ENCODE results near the gene PYGB.
"Not testable (repeated sequence)": the region's sequence is repeated elsewhere in the genome, so short reads cannot be mapped to it uniquely, and the experiment has no call there.

PYGB gene

GRCh38 chr20:25308671-25309394, 60.9 kb downstream of the PYGB start:
- in situ Hi-C loops (cut with MboI; ENCODE audit: low sequenced_read_pairs): loop anchor here (10.0 kb wide), 1 partner anchor 86 kb away; the partner anchor contains the start of gene ABHD12

GRCh38 chr20:25309395-25310267, 61.7 kb downstream of the PYGB start:
- in situ Hi-C loops (cut with MboI; ENCODE audit: low sequenced_read_pairs): loop anchor here (10.0 kb wide), 1 partner anchor 85 kb away; the partner anchor contains the start of gene ABHD12

GRCh38 chr20:25310268-25310920, 62.5 kb downstream of the PYGB start:
- in situ Hi-C loops (cut with MboI; ENCODE audit: low sequenced_read_pairs): no loop called here

DNA sequence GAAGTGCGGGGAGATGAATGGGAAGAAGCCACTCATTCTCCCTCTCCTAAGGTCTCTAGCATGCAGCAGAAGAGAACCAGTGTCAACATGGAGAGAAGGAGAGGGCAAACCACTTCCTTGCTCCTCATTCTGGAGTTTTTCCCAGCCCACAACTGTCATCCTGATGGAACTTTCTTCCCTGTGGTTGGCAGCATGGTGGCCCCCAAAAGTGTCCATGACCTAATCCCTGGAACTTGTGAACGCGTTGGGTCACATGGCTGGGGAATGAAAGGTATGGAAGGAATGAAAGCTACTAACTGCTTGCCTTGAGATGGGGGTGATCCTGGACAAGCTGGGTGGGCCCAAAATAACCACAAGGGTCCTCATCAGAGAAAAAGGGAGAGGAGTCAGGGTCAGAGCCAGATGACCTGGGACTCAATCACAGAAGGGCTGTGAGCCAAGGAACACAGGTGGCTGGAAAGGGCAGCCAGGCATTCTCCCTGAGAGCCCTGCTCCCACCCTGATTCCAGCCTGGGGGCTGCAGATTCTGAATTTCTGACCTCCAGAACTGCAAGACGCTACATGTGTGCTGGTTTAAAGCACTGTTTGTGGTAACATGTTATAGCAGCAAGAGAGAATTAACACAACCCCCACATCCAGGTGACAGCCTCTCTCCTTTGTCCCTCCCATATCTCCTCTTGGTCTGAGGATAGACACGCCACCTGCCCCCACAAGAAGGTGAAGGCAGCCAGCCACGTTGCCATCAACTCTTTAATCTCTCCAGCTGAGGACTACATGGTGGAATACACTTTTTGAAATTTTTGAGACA, 63.2 kb downstream of the PYGB start:
- in situ Hi-C loops (cut with MboI; ENCODE audit: low sequenced_read_pairs): no loop called here

DNA sequence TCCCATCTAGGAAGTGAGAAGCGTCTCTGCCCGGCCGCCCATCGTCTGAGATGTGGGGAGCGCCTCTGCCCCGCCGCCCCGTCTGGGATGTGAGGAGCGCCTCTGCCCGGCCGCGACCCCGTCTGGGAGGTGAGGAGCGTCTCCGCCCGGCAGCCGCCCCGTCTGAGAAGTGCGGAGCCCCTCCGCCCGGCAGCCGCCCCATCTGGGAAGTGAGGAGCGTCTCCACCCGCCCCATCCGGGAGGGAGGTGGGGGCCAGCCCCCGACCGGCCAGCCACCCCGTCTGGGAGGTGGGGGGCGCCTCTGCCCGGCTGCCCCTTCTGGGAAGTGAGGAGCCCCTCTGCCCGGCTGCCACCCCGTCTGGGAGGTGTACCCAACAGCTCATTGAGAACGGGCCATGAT, 64.8 kb downstream of the PYGB start:
- in situ Hi-C loops (cut with MboI; ENCODE audit: low sequenced_read_pairs): not testable (repeated sequence)

GRCh38 chr20:25313593-25313992, 65.7 kb downstream of the PYGB start:
- in situ Hi-C loops (cut with MboI; ENCODE audit: low sequenced_read_pairs): no loop called here

- in situ Hi-C loops (cut with MboI; ENCODE audit: low sequenced_read_pairs): no loop called here
These were observed 66.9 kb downstream of the PYGB start for GRCh38 chr20:25314497-25315417.

DNA sequence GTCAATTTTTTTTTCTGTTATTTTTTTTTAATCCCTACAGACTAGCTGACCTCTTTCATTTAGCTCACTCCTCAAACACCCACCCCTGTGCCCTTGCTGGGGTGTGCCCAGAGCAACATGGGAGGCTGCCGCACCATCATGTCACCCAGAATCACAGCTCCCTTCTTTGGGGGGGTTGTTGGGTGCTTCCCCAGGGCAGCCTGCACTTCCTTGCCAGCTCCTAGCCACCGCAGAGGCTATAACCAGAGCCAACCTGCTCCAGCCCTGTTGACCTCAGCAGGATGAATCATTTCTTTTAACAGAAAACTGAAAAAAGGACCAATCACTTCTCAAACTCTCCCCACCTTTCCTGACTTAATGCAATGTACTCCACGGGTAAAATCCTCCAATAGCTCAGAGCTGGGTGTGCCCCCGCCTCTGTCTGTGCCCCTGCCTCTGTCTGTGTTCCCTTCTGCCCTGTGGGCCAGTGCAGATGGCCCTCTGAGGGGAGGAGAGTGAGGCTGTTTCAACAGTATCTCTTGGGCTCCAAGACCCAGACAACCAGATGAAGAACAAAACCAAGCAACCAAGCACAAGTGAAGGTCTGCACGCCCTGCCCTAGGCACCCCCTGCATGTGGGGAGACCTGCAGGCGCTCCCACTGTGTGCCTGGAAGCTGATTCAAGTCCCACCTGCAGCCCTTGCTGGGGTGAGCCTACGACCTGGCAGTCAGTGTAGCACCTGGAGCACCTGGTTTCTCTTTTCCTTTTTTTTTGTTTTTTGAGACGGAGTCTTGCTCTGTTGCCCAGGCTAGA, 67.7 kb downstream of the PYGB start:
- in situ Hi-C loops (cut with MboI; ENCODE audit: low sequenced_read_pairs): no loop called here

GRCh38 chr20:25316506-25317190, 68.8 kb downstream of the PYGB start:
- in situ Hi-C loops (cut with MboI; ENCODE audit: low sequenced_read_pairs): no loop called here

GRCh38 chr20:25317351-25318075, 69.6 kb downstream of the PYGB start:
- in situ Hi-C loops (cut with MboI; ENCODE audit: low sequenced_read_pairs): no loop called here

- in situ Hi-C loops (cut with MboI; ENCODE audit: low sequenced_read_pairs): no loop called here
These were observed 70.8 kb downstream of the PYGB start for GRCh38 chr20:25318471-25319240.

GRCh38 chr20:25319241-25320034, 71.6 kb downstream of the PYGB start:
- in situ Hi-C loops (cut with MboI; ENCODE audit: low sequenced_read_pairs): no loop called here

DNA sequence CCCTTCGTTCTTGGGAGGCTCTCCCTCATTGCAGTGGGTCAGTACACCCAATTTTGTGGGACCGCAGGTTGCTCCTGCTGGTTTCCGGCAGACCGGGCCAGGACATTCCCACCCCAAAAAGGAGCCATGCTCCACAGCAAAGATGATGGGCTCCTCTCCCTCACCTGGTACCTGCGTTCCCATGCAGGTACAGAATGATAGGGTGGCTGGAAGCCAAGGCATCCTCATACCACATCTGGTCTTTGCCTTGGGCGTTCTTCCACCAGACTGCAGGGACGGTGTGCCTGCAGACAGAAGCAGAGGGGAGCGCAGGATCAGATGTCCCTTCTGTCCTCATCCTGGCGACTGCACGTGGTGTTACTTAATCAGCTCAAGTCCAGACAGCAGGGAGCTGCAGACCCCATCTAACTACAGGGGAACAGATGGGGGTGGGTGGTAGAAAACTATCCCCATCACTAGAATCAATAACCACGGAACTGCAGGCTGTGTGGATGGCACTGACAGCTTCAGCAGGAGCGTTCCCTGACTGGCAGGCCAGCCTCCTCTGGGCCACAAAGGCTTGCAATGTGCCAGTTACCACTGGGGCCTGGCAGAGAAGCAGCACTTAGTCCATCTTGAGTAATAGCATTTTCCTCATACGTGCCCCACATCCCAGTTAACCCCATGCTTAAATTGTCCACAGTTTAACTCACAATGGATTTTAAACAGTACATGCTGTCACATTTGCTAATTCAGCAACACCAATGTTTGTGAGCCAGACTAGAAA, 72.3 kb downstream of the PYGB start:
- in situ Hi-C loops (cut with MboI; ENCODE audit: low sequenced_read_pairs): no loop called here

DNA sequence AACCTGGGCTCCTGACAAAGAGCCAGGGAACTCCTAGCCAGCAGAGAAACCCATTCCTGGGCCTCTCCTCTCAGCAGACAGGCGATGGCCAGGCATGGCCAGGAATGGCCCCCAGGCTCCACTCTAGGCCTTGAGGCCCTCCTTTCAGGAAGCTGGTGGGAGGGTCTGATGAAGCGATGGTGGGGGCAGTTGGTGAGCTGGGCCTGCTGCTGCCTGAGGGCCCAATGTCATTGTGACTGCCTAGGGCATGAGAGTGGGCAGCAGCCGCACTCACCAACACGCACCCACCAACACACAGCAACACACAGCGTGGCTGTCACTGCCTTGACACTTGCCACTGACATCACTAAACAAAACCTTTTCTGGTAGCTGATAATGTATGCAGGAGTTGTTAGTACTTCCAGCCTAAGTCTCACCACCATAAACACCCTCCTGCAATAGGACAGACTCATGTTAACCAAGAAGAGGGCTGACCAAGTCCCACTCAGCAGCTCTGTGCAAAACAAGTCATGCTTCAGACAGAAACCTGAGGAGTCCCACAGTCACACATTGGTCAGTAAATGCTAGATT, 73.5 kb downstream of the PYGB start:
- in situ Hi-C loops (cut with MboI; ENCODE audit: low sequenced_read_pairs): no loop called here

DNA sequence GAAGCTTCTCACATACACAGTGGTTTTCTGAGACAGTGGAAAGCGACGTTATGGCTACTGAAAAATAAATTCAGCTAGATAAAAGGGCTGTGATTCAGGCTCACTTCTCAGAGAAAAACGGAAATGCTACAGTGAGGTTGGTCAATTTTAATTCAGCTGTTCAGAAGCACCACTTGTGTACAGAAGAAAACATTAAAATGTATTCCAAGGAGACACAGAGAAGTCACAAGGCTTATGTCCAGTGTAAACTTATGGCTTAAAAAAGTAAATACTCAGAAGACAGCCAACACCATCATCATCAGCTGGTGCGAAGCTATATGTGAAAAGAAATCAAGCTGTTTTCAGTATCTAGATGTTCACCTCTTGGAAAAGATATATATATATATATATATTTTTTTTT, 74.1 kb downstream of the PYGB start:
- in situ Hi-C loops (cut with MboI; ENCODE audit: low sequenced_read_pairs): no loop called here

Data from HL-60/S4 (cell line).